Globus pallidus (tissue), 1 donor: ENCODE measurements around the gene PPM1H.
"Not testable (repeated sequence)": the region's sequence is repeated elsewhere in the genome, so short reads cannot be mapped to it uniquely, and the experiment has no call there.

Source experiments
- DNase-seq: peaks from one replicate; pipeline ENCODE4 v3.0.0-alpha.2; 2015; ENCODE audit warnings: low spot score

PPM1H gene

GRCh38 chr12:62934799-62935674 lies at the start of gene PPM1H:
Gene PPM1H, minus strand, starts transcription at chr12:62935150. Its CDS starts 414 bp downstream, at chr12:62934736.
- peak; percentile 86 for DNase-seq

GRCh38 chr12:62983594-62983993 lies 48.6 kb upstream of the PPM1H start:
- peak; percentile 38 for DNase-seq

GRCh38 chr12:62978768-62979167 lies 43.8 kb upstream of the PPM1H start:
- no peak for DNase-seq

GRCh38 chr12:62977883-62978282 lies 42.9 kb upstream of the PPM1H start:
- no peak for DNase-seq

- no peak for DNase-seq
Measured at GRCh38 chr12:62977418-62977817, 42.5 kb upstream of the PPM1H start.

- no peak for DNase-seq
Measured at GRCh38 chr12:62976110-62976662, 41.2 kb upstream of the PPM1H start.

GRCh38 chr12:62971769-62972525 lies 37.0 kb upstream of the PPM1H start:
- DNase-seq: no peak

GRCh38 chr12:62969695-62970094 lies 34.7 kb upstream of the PPM1H start:
- DNase-seq: no peak

GRCh38 chr12:62967701-62968100 lies 32.8 kb upstream of the PPM1H start:
- no peak for DNase-seq

- no peak for DNase-seq
Measured at GRCh38 chr12:62966990-62967506, 32.1 kb upstream of the PPM1H start.

GRCh38 chr12:62966446-62966989 lies 31.6 kb upstream of the PPM1H start:
- not testable (repeated sequence) for DNase-seq

GRCh38 chr12:62965700-62966099 lies 30.8 kb upstream of the PPM1H start:
- DNase-seq: not testable (repeated sequence)

- DNase-seq: not testable (repeated sequence)
Measured at GRCh38 chr12:62965242-62965641, 30.3 kb upstream of the PPM1H start.

- DNase-seq: no peak
Measured at GRCh38 chr12:62963486-62964041, 28.6 kb upstream of the PPM1H start.

GRCh38 chr12:62960324-62960723 lies 25.4 kb upstream of the PPM1H start:
- no peak for DNase-seq

GRCh38 chr12:62959745-62960144 lies 24.8 kb upstream of the PPM1H start:
- DNase-seq: no peak

GRCh38 chr12:62957233-62957953 lies 22.4 kb upstream of the PPM1H start:
- no peak for DNase-seq

- DNase-seq: no peak
Measured at GRCh38 chr12:62955678-62956077, 20.7 kb upstream of the PPM1H start.

GRCh38 chr12:62950317-62950716 lies 15.4 kb upstream of the PPM1H start:
- DNase-seq: no peak

- DNase-seq: no peak
Measured at GRCh38 chr12:62948123-62948522, 13.2 kb upstream of the PPM1H start.

GRCh38 chr12:62947364-62947763 lies 12.4 kb upstream of the PPM1H start:
- DNase-seq: no peak
